ENCODE data around the gene RAB37. TPM values are rescaled to one million over a fixed set of nuclear protein-coding genes. Genes with fewer than 3 reads are reported as not detected.

RAB37 gene
- total RNA-seq, 2 experiments from 2014 or later, result 19.0 to 21.1 TPM

DNA sequence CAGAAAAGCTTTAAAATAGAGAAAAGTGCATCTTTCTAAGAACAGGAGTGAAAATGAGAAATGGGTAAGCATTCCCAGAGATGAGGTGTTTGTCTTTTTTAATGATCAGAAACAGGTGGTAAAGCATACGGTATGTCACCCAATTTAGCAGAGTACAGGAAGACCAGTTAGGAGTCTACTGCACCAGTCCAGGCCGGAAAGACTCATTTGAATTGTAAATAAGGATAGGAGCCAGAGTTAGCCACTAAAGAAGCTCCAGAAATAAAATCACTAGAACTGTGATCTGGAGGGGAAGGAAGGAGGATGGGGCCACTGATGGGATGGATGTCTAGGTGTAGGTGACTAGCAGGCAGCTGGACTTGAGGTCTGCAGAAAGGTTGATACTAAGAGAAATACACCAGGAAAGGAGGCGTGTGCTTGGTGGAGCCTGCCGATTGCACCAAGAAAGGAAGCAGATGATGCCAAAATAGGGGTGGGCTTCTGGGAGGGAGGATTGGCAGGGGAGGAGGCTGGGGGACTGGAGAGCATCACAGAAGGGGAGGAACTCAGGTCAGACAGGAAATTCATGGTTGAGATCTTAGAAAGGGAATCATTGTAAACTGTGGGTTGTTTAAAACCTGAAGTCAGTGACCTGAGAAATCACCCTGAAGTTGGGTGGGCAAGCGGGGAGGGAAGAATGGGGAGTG lies 47.2 kb downstream of the RAB37 start:
- H3K27me3 Mint-ChIP-seq, result no peaks in the 10 kb centered on the region
- H3K4me1 ChIP-seq (ENCODE audit: insufficient read depth, low read length), result peaks cover 77% of the 10 kb centered on the region
- TF ChIP-seq CTCF (IDR thresholded peaks at IDR 0.05), result no peak
- H3K36me3 Mint-ChIP-seq (ENCODE audit: low read depth), result peaks cover 61% of the 10 kb centered on the region
- H3K4me3 ChIP-seq (ENCODE audit: low read length), result no peak overlapping the region
- CTCF ChIA-PET, result interaction anchor here (1.1 kb wide), 1 partner anchor 127 kb away, joined by 3 read pairs; no protein-coding TSS in a partner anchor
- intact Hi-C loops (cut with DNase I, micrococcal nuclease), result loop anchor here in 1 of 2 experiments (5.0 kb wide), 1 partner anchor 37 kb away; the partner anchor contains the start of gene NHERF1
- DNase-seq (no peak), ATAC-seq (ENCODE audit: poor library complexity) (no peak)
- no peaks in the 10 kb centered on the region for H3K9me3 Mint-ChIP-seq
- H3K36me3 ChIP-seq (ENCODE audit: insufficient read depth, low read length), result peaks cover 41% of the 10 kb centered on the region
- H3K9me3 ChIP-seq (ENCODE audit: control insufficient read depth in 1 of 2, insufficient read depth in 1 of 2, low read length in 2 of 2), result no peaks in the 10 kb centered on the region
- no peaks in the 10 kb centered on the region for H3K27me3 ChIP-seq (ENCODE audit: control insufficient read depth in 1 of 2, insufficient read depth in 2 of 2, low read length in 2 of 2)
- POLR2A ChIA-PET, result no interaction called here
- no peak overlapping the region for H3K27ac ChIP-seq (ENCODE audit: low read depth in 1 of 2, low read length in 2 of 2)
- H3K27ac Mint-ChIP-seq, result peak overlapping the region; percentile 54
- peaks cover 65% of the 10 kb centered on the region for H3K4me1 Mint-ChIP-seq (ENCODE audit: low read depth)
- H3K4me3 Mint-ChIP-seq, result no peak overlapping the region

- Histone ChIP-seq H3K27ac (ENCODE audit: low read depth in 1 of 2, low read length in 2 of 2) (peak overlapping the region in 1 of 2 donors; percentile 9), H3K4me1 (ENCODE audit: insufficient read depth, low read length) (peaks cover 72% of the 10 kb centered on the region), H3K9me3 (ENCODE audit: control insufficient read depth in 1 of 2, insufficient read depth in 1 of 2, low read length in 2 of 2) (no peaks in the 10 kb centered on the region), H3K4me3 (ENCODE audit: low read length) (no peak overlapping the region), H3K27me3 (ENCODE audit: control insufficient read depth in 1 of 2, insufficient read depth in 2 of 2, low read length in 2 of 2) (no peaks in the 10 kb centered on the region), H3K36me3 (ENCODE audit: insufficient read depth, low read length) (peaks cover 43% of the 10 kb centered on the region)
- Mint-ChIP-seq H3K9me3 (no peaks in the 10 kb centered on the region), H3K4me3 (no peak overlapping the region), H3K4me1 (ENCODE audit: low read depth) (peaks cover 59% of the 10 kb centered on the region), H3K27ac (peak overlapping the region; percentile 54), H3K36me3 (ENCODE audit: low read depth) (peaks cover 57% of the 10 kb centered on the region), H3K27me3 (no peaks in the 10 kb centered on the region)
- intact Hi-C loops (cut with DNase I, micrococcal nuclease), result no loop called here
- ChIA-PET POLR2A (no interaction called here), CTCF (interaction anchor here (0.5 to 1.1 kb wide), 2 partner anchors 128 to 538 kb away, joined by 3 read pairs; no protein-coding TSS in a partner anchor)
- no peak for TF ChIP-seq CTCF (IDR thresholded peaks at IDR 0.05)
- peak in 1 of 14 experiments; percentile 35 for DNase-seq
- no peak for ATAC-seq (ENCODE audit: poor library complexity)
Observed at GRCh38 chr17:74785096-74785980, 48.3 kb downstream of the RAB37 start.

DNA sequence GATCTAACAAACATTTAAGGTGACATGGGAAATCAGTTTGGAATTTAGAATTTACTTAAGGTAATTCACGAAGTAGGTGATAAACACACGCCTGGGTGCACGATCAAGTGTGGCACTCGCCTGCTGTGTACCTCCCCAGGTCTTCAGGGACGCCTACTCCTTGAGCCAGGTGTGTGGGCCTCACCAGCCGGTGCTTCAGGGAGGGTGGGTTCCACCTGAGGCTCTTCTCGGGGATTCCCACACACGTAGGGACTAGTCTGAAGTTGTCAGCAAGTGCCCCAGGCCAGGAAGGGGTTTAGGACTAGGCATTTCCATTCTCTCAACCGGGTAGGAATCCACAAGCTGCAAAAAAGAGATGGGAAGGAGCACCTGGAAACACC lies 48.9 kb downstream of the RAB37 start:
- Histone ChIP-seq H3K4me3 (ENCODE audit: low read length) (no peak overlapping the region), H3K27ac (ENCODE audit: low read depth in 1 of 2, low read length in 2 of 2) (peak overlapping the region; percentile 9 to 22), H3K36me3 (ENCODE audit: insufficient read depth, low read length) (peaks cover 39% of the 10 kb centered on the region), H3K27me3 (ENCODE audit: control insufficient read depth in 1 of 2, insufficient read depth in 2 of 2, low read length in 2 of 2) (no peaks in the 10 kb centered on the region), H3K4me1 (ENCODE audit: insufficient read depth, low read length) (peaks cover 72% of the 10 kb centered on the region), H3K9me3 (ENCODE audit: control insufficient read depth in 1 of 2, insufficient read depth in 1 of 2, low read length in 2 of 2) (no peaks in the 10 kb centered on the region)
- Mint-ChIP-seq H3K27me3 (no peaks in the 10 kb centered on the region), H3K9me3 (no peaks in the 10 kb centered on the region), H3K4me3 (no peak overlapping the region), H3K4me1 (ENCODE audit: low read depth) (peaks cover 59% of the 10 kb centered on the region), H3K36me3 (ENCODE audit: low read depth) (peaks cover 61% of the 10 kb centered on the region), H3K27ac (peak overlapping the region; percentile 54)
- no peak for TF ChIP-seq CTCF (IDR thresholded peaks at IDR 0.05)
- intact Hi-C loops (cut with DNase I, micrococcal nuclease), result no loop called here
- ATAC-seq (ENCODE audit: poor library complexity), result no peak
- DNase-seq, result no peak
- POLR2A ChIA-PET, result no interaction called here
- CTCF ChIA-PET, result no interaction called here
